ENCODE data around the gene RHOBTB1.

- TF ChIP-seq CTCF (IDR thresholded peaks at IDR 0.05; ENCODE audit: insufficient read depth, low read length, poor library complexity, severe bottlenecking) (no peak), EZH2phosphoT487 (conservative IDR thresholded peaks at IDR 0.05; ENCODE audit: low read length) (no peak)
These were observed 47.2 kb downstream of the RHOBTB1 start for GRCh38 chr10:60896810-60897209.

Data from SU-DHL-6 (cell line).